ENCODE data around the gene OR2A14.

- no peak for TF ChIP-seq POLR2A (IDR thresholded peaks at IDR 0.05)
- TF ChIP-seq, protein P1, sequence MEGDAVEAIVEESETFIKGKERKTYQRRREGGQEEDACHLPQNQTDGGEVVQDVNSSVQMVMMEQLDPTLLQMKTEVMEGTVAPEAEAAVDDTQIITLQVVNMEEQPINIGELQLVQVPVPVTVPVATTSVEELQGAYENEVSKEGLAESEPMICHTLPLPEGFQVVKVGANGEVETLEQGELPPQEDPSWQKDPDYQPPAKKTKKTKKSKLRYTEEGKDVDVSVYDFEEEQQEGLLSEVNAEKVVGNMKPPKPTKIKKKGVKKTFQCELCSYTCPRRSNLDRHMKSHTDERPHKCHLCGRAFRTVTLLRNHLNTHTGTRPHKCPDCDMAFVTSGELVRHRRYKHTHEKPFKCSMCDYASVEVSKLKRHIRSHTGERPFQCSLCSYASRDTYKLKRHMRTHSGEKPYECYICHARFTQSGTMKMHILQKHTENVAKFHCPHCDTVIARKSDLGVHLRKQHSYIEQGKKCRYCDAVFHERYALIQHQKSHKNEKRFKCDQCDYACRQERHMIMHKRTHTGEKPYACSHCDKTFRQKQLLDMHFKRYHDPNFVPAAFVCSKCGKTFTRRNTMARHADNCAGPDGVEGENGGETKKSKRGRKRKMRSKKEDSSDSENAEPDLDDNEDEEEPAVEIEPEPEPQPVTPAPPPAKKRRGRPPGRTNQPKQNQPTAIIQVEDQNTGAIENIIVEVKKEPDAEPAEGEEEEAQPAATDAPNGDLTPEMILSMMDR (IDR thresholded peaks at IDR 0.05 in 4 of 5, conservative IDR thresholded peaks at IDR 0.05 in 1 of 5): no peak
Observed at GRCh38 chr7:144118341-144118740, 4.6 kb upstream of the OR2A14 start.
